GM18511 (cell line): Measurements from ENCODE around the gene SIRPA.

Source experiments
- ATAC-seq: cut with Tn5 transposase; IDR thresholded peaks from one replicate; pipeline ENCODE4 v1.9.1; 2021; ENCODE audit warnings: mild to moderate bottlenecking, moderate library complexity; ENCODE audit not compliant: unreplicated experiment

The SIRPA gene

DNA sequence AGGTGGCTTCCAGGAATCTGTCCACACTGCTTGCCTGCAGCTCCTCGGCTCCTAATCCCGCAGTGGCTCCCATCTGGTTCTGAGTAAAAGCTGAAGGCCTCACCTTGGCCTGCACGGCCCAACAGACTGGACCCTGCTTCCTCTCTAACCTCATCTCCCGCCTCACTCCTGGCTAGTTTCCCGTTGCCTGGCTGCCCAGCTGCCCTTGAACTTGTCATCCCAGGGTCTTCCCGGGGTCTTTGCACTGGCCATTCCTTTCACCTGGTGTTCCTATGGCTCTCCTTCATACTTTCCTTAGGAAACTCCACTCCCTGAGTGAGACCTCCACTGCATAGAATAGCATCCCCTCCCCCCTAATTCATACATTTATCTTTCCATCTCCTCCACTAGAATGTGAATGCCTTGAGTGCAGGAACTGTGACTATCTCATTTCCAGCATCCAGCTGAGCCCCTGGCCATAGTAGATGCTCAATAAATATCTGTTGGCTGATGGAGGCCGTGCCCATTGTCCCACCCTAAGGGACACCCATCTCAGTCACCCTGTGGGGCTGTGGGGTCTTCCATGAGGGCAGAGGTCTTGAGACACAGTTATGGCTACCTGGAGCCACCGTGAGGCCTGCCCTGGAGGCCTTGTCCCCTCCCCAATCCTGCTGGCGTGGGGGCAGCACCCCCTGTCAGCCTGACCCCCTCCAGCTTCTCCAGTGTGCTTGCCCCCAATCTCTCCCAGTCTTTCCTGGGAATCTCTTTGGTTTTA lies 9.1 kb upstream of the SIRPA start:
- no peak for ATAC-seq

- no peak for ATAC-seq
Observed at GRCh38 chr20:1887321-1887720, 7.9 kb upstream of the SIRPA start.

DNA sequence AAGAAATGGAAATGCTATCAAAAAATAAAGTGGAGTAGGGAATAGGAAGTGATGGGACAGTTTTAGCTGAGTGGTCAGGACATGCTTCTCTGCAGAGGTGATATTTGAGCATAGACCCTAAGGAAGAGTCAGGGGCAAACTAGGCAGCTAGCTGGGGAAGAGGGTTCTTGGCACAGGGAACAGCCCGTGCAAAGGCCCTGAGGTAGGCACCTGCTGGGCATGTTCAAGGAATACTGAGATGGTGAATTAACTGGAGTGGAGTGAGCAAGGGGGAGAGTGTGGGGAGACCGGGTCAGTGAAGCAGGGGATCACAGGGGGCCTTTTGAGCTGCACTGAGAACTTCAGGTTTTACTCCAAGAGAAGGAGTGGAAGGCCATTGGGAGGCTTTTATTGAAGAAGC lies 7.5 kb upstream of the SIRPA start:
- ATAC-seq: no peak

GRCh38 chr20:1888796-1889463 lies 6.3 kb upstream of the SIRPA start:
- ATAC-seq: no peak

- ATAC-seq: no peak
Observed at GRCh38 chr20:1890469-1891262, 4.5 kb upstream of the SIRPA start.

DNA sequence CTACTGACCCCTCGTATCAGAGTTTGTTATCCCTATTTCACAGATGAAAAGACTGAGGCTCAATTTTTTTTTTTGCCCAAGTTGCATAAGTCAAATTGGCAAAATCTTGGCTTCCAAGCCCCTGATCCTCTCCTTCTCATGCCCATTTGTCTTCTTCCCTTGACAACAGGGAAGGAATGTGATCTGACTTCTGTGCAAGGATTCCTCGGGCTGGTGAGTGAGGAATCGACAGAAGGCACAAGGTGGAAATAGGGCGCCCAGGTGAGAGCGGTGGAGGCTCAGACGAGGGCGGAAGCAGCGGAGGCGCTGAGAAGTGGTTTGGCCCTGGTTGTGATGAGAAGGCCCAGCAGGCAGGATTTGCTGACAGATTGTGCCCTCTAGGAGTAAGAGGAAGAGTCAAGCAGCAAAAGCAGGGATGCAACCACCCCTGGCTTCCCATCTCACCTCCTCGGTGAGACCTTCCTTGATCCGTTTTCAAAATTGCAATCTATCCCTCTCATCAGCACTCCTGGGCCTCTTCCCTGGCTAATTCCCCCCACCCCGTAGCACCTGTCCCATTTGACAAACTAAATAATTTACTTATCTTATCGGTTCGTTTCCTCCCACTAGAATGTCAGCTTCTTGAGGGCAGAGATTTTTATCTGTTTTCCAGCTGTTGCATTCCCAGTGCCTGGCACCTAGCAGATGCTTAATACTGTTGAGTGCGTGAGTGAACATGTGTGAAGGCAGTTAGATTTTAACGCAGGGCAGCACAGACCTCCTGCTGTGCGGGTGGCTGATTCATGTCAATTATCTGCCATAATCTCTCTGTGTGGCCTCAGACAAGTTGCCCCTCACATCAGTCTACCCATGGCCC lies 3.7 kb upstream of the SIRPA start:
- ATAC-seq: no peak

GRCh38 chr20:1892119-1892385 lies 3.2 kb upstream of the SIRPA start:
- no peak for ATAC-seq

- ATAC-seq: no peak
Observed at GRCh38 chr20:1893721-1894470, 1.3 kb upstream of the SIRPA start.

GRCh38 chr20:1894471-1894950 lies 696 bp upstream of the SIRPA start:
- no peak for ATAC-seq

- no peak for ATAC-seq
Observed at GRCh38 chr20:1895674-1896483, 672 bp downstream of the SIRPA start.

DNA sequence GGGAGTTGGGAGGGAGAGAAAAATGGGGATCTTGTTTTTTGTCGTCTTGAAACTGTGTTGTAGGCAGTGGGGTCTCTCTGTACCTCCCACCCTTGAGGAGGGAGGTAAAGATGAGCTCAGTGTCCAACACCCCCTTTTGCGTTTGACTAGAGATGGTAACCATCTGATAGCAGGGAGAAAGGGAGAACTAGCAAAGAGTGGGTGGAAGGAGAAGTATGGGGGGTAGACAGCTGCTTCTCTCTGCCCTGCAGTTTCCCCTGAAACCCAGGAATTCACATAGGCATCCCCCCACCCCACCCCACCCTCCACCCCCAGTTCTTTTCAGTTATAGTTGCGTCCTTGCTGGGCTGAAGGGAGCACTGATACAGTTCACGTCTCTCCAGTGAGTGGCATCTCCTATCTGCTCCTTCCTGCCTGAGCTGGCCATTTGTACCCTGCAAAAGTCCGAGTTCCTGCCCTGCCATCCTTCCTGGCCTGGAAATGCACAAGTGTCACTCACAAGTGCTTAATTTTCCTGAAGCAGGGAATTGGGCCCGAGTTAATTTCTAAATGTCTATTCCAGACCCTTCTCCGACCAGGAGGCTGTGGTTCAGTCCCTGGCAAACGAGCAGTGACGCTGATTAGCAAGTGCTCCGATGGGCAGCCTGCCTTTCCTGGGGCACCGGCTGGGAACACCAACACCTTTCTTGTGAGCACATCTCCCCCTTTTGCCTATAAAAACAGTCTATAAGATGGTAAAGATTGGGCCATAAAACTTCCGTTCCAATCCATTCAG lies 1.5 kb downstream of the SIRPA start:
- ATAC-seq: no peak

GRCh38 chr20:1897541-1897940 lies 2.3 kb downstream of the SIRPA start:
- ATAC-seq: no peak

DNA sequence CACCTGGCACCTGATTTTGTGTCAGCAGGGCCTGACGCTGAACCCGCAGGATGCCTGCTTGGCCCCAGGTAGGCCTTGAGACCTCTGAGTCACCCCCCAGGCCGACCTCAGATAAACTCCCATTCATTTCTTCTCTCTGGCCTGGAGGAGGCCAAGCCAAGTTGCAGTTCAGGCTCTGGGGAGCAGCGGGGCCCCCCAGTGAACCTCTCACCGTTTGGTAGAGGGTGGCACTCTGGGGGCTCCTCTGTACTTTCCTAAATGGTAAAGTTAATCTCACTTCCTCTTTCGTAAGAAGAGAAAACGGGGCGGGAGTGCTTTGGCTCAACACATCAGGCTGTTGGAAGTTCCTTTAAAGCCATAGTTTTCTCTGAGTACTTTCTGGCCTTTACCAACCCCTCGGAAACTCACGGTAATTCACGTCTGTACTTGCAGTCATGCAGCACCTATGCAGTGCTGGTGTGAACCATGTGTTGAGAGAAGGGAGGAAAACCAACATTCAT lies 2.8 kb downstream of the SIRPA start:
- peak; percentile 76 for ATAC-seq

- no peak for ATAC-seq
Observed at GRCh38 chr20:1898482-1899240, 3.5 kb downstream of the SIRPA start.

- ATAC-seq: no peak
Observed at GRCh38 chr20:1899241-1899525, 4.0 kb downstream of the SIRPA start.

DNA sequence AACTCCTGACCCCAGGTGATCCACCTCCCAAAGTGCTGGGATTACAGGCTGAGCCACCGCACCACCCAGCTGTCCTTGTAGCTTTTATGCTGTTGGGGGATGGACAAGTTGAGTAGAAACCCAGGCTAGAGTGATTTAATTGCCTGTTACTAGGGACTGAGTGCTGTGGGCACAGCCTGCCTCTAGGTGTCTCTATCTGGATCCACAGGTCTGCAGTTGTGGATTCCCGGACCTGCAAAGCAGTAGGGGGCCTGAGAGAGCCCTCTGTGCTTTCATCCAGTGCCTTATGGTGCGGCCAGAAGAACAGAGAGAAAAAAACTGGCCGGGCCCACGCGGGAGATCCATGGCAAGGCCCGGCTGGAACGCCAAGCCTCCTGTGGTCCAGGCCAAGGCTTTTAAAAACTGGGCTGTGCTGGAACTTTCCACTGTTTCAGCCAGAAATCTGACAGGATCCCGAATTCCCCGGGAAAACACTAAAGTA lies 5.2 kb downstream of the SIRPA start:
- no peak for ATAC-seq

DNA sequence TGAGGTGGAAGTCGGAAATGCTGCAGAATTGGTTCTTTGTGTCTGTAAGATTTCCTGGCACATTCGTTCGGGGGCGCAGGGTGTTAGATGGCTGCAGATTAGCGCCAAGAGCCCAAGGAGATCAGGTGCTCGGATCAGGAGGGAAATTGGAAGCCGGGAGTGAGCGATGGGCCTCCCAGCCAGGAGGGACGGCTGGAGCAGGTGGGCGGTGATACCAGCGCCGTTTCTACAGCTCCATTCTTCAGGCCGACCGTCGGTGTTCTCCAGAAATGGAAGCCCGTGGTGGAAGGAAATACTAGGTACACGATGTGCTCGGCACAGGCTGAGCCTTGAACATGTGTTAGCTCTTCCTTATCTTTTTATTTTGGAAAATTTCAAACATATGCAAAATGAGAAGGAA lies 6.5 kb downstream of the SIRPA start:
- ATAC-seq: no peak

- no peak for ATAC-seq
Observed at GRCh38 chr20:1902188-1902587, 7.0 kb downstream of the SIRPA start.
